GM12872 (cell line): ENCODE results near the gene NDUFA6.

Source experiments
- TF ChIP-seq, protein P1 (sequence below): IDR thresholded peaks from 3 replicates; pipeline ENCODE4 v1.5.1; 2011; ENCODE audit warnings: low read depth, mild to moderate bottlenecking, low read length, moderate library complexity; ENCODE audit not compliant: insufficient read depth

Gene NDUFA6

DNA sequence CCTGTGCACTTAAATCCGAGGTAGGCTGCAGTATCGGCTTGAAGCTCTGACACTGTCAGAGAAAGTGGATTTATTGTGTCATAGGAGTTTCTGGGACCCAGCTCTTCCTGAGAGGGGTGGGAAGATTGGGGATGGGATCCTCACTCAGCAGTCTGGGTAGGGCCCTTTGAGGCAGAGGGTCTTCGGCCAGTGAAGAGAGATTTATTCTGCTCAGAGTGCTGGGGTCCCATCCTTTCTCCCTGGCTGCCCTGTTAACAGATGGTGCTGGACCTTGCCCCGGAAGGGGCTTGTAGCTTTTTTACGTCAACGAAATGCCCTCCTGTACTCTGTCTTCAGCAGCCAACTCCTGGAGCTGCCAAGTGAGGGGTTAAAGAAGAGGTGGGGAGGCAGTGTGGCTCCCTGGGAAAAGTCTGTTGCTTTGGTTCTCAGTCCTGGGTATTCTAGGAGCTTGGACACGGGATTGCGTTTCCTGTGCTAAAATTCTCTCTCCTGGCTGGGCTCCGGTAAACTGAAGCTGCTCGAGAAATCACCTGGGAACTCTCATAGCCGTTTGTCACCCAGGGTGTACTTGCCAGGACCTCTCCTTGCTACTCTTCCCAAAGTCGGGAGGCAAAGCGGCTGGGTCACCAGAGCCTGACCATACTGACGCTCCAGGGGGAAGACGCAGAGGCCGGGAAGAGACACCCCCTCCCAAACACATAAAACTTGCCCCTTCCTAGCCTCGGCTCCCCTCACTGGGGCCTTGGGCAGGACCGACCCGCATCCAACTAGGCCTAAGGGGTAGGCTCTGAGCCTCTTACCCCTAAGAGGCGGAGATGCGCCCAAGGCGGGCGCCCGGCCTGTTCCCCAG, 11.9 kb downstream of the NDUFA6 start:
- TF ChIP-seq, protein P1, sequence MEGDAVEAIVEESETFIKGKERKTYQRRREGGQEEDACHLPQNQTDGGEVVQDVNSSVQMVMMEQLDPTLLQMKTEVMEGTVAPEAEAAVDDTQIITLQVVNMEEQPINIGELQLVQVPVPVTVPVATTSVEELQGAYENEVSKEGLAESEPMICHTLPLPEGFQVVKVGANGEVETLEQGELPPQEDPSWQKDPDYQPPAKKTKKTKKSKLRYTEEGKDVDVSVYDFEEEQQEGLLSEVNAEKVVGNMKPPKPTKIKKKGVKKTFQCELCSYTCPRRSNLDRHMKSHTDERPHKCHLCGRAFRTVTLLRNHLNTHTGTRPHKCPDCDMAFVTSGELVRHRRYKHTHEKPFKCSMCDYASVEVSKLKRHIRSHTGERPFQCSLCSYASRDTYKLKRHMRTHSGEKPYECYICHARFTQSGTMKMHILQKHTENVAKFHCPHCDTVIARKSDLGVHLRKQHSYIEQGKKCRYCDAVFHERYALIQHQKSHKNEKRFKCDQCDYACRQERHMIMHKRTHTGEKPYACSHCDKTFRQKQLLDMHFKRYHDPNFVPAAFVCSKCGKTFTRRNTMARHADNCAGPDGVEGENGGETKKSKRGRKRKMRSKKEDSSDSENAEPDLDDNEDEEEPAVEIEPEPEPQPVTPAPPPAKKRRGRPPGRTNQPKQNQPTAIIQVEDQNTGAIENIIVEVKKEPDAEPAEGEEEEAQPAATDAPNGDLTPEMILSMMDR: no peak

DNA sequence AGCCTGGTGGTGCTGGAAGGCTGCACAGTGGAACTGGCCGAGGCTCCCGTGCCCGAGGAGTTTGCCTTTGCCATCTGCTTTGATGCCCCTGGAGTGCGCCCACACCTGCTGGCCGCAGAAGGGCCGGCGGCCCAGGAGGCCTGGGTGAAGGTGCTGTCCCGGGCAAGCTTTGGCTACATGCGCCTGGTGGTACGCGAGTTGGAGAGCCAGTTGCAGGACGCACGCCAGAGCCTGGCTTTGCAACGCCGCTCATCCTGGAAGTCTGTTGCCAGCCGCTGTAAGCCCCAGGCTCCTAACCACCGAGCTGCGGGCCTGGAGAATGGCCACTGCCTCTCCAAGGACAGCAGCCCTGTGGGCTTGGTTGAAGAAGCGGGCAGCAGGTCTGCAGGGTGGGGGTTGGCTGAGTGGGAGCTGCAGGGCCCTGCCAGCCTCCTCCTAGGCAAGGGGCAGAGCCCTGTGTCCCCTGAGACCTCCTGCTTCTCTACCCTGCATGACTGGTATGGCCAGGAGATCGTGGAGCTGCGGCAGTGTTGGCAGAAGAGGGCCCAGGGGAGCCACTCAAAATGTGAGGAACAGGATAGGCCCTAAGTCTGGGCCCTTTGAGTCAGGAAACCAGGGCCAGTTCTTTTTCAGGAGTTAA, 13.0 kb downstream of the NDUFA6 start:
- TF ChIP-seq, protein P1: no peak

DNA sequence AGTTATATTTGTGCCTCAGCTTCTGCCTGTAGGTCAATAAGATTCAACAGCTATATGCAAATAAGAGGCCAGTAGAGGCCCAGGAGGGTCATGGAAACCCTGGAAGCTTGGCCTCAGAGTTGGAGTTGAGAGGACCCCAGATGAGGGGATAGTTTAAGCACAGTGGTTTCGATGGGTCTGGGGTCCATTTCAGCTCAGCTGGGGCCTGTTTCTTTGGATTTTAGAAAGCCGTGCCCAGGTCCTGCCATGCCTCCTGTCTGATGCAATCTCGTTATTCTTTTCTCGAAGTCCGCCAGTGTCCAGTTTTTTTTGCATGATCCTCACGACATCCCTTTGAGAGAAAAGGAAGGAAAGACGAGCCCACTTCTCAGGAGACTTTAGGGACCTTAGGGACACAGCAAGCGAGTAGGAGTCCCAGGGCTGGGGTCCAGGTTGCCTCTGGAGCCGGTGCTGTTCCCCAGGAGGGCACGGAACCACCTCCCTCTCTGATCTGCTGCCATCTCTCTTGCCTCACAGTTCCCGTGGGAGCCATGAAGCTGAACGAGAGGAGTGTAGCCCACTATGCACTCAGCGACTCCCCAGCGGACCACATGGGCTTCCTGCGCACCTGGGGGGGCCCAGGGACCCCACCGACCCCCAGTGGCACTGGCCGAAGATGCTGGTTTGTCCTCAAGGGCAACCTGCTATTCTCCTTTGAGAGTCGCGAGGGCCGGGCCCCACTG, 13.6 kb downstream of the NDUFA6 start:
- TF ChIP-seq, protein P1: no peak

DNA sequence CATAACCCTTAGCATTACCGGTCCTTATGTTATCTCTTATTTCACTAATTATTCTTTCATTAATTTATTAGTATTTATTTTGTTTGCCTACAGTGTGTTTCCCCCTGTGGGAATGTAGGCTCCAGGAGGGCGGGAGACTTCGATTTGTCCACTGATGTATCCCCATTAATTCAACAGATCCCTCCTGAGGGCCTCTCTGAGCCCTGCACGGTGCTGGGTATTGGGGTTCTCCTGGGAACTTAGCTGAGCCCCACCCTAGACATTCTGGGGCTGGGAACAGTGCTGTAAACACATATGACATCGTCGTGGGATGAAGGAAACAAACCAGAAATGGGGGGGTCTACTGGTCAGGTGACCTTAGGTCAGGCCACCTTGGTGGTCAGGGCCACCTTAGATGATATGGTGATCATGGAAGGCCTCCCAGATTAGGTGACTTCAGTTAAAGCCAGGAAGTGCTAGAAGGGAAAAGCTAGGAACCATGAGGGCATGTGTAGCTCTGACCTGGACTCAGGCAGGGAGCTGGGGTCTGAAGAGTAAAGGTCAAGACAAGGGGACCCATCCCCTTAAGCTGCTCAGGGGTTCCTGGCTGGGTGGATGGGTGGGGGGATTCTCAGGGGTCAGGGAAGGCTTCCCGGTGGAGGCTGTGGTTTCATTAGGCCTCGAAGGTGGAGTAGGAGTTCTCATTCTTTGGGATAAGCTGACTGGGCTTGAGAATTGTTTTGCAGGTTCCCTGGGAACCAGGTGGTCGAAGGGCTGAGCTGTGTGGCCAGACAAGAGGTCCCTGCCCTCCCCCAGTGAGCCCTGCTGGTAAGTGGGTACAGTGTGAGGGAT, 15.5 kb downstream of the NDUFA6 start:
- TF ChIP-seq, protein P1: no peak

DNA sequence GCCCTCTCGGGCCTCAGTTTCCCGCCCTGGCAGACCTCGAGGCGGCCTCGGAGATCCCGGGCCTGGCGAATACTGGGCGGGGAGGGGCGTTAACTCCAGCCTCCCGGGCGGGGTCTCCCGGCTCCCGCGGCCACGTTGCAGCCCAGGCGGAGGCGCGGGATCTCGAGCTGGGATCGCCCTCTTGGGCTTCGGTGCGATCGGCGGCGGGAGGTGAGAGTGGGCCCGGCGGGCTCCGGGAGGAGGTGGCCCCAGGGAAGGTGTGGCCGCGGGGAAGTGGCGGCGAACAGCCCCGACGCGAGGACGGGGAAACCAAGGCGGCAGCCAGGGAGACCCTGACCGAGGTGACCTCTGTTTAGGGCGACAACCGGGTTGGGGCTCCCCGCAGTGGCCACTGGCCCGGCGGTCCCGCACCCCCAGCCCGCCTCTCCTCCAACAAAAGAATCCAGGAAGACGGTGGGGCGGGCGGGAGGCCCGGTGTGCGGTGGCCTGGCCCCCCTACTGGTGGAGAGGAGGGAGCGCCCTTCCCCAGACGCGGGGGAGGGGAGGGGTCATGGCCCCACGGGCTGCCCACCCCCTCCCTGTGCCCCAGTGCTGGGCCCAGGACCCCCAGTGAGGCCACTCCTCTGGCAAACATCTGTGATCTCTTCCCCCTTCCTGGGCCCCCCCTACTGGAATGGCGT, 16.3 kb downstream of the NDUFA6 start, which contains the start of gene PHETA2:
PHETA2 (plus strand) TSS at position 117 of the 680 bp plus-strand sequence. CDS start 3,046 bp downstream, outside the sequence.
- TF ChIP-seq, protein P1: peak; percentile 56; the same call in 2 of the 3 replicates

DNA sequence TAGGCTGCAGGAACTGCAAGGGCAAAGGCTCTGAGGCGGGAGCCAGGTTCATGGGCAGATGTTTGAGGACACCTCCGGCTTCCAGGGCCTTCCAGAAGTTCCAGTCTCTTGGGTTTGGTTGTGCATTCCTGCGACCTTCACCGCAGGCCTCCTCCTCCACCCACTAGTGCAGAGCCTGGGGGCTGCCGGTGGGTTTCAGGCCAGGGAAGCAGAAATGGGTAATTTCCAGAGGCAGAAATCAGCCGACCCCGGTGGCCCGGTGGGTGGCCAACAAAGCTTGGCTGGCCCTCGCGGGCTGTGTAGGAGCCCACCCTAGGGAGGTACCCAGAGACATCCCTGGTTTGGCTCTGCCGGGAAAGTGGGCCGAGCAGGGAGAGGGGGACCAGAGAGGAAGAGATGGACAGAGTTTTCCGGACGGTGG, 16.9 kb downstream of the NDUFA6 start:
- TF ChIP-seq, protein P1: no peak
